HG03045 (cell line): Measurements from ENCODE around the gene C10orf71.

Source experiments
- ATAC-seq: cut with Tn5 transposase; IDR thresholded peaks from one replicate; pipeline ENCODE4 v1.9.1; 2021; ENCODE audit warnings: mild to moderate bottlenecking, moderate library complexity; ENCODE audit not compliant: unreplicated experiment

Gene C10orf71

DNA sequence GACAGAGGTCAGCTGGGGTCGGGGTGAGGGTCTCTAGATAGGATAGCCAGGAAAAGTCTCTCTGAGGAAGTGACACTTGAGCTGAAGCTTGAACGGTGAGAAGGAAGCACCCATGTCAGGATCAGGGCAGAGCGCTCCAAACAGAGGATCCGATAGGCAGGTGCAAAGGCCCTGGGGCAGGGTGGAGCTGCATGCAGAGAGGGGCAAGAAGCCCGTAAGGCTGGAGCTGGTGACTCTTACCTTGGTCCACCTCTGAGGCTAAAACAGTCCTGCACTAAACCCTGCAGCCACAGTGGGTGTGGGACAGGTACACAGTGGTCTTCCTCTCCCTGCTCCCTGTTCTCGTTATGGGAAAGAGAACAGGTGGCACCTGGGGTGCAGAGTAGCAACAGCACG is 5.8 kb upstream of the C10orf71 start:
- ATAC-seq = no peak

DNA sequence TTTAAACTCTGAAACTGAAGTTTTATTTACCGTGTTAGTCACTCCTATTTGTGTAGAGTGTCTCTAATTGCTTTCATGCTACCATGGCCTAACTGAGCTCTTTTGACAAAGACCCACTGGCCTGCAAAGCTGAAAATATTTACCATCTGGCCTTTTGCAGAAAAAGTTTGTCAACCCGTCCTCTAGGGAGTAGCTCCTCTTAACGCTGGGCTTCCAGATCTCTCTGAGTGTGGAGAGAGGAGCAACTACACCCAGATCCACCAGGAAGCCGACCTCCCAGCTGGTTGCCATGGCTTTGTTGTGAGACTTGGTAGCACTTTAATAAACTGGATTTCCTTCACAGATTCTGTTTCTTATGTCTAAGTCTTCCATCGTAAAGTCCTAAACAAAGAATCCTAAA is 4.2 kb upstream of the C10orf71 start:
- no peak for ATAC-seq

DNA sequence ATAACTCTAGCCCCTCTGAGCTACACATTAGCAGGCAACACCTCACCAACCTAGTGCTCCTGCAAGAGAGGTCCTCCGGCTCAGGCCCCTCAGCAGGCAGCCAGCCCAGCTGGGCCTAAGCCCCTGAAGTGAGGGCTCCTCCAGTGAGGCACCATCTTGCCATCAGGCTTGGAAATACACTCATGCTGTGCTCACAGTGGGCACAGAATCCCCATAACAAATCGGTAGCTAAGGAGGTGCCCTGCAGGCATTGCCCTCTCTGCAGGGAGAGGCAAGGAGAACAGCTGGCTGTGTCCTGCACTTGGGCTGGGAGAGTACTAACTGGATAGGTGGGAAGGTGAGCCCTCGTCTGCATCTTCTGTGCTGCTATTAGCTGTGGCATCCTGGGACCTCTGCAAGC is 3.7 kb upstream of the C10orf71 start:
- no peak for ATAC-seq

DNA sequence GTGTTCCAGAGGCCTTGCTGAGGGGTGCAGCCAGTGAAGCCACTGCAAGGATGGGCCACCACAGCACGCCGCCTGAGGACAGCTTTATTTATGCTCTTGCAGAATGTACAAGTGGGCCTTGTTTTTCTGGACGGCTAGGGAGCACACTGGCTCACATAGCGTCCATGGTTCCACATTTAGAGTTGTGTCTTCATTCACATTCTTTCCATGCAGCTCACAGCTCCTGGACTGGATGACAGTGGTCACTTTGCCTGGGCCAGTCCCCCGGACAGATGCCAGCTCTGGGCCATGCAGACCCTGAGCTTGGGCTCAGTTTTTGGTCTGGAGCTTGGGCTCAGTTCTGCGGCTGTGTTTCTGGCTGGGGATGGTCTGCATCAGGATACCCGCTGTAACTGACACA is 2.6 kb upstream of the C10orf71 start:
- ATAC-seq = no peak

DNA sequence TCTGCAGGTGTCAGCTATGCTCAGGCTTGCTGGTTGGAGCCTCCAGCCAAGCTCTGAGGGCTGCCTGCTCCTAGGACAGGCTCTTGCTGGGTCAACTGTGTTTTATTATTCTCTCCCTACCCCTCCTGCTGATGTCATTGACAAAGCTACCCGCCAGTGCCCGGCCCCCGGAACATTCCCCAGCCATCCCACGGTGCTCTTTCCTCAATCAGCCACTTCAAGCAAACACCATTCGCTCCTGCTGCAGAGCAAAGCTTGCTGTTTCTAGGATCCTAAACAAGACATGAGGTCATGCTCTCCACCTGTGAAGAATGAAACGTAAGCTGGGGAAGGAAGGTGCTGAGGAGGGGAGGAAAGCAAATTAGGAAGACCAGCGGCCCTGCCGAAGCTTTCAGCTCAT is 2.1 kb upstream of the C10orf71 start:
- no peak for ATAC-seq

DNA sequence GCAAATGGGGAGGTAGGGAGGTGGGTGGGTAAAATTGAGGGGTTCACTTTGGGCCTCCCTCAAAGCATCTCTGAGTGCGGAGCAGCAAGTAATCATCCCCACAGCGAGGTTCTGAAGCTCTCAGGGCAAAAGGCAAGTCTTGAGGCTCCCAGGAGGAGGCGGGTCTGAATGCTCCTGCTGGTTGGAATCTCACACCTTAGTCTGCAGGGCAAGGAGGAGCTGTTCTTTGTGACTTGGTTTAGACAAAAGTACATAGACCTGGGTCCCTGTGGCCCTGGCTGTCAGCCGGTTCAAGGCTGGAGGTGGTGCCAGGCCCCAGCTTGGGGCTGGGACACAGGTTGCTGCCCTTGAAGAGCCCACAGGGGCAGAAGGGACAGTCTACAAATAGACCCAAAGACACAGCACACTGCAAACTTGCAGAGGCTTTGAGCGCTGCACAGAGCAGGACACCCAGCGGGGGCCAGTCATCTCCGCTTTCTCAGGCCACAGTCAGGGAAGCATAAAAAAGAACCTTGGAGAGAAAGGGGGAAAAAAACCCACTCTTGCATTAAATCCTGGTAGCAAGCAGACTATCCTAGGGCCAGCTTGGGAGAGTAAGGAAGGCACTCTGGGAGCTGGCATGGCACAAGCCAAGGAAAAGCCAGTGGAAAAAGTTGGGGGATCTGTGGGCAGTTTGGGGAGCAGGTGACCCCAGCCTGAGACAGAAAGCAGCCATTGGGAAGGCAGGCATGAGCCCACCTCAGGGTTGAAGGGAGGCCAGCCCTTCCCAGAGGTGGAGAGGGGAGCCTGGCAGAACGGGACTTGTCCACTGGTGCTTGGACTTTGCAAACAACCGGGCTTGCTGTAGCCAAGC is 926 bp upstream of the C10orf71 start:
- no peak for ATAC-seq

DNA sequence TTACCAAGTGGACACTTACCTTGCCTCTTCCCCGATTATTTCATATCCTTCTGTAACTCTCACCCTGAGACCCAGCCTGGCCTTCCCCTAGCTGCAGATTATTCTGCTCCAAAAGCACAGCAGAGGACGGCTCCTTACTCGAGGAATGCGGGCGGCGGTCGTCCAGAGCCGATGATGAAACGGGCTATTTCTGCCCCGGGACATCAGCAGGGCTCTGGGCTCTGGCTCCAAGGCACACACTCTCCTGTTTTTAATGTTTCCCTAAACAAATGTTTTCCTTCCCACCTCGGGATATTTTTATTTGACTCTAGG is 343 bp upstream of the C10orf71 start:
- no peak for ATAC-seq

DNA sequence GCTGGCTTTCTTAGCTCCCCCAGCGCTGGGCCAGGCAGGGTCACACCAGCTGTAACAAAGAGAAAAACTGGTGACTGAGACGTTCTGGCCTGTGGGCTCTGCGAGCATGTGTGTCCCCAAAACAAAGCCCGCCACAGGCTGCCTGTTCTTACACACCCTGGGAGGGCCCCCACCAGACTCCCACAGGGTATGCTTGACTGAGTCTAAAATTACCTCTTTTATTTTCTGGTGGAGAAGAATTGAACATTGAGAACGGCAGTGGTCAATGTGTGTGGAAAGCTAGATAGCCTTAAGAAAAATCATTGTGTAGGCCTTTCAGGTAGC is 808 bp downstream of the C10orf71 start:
- peak; percentile 59 for ATAC-seq

DNA sequence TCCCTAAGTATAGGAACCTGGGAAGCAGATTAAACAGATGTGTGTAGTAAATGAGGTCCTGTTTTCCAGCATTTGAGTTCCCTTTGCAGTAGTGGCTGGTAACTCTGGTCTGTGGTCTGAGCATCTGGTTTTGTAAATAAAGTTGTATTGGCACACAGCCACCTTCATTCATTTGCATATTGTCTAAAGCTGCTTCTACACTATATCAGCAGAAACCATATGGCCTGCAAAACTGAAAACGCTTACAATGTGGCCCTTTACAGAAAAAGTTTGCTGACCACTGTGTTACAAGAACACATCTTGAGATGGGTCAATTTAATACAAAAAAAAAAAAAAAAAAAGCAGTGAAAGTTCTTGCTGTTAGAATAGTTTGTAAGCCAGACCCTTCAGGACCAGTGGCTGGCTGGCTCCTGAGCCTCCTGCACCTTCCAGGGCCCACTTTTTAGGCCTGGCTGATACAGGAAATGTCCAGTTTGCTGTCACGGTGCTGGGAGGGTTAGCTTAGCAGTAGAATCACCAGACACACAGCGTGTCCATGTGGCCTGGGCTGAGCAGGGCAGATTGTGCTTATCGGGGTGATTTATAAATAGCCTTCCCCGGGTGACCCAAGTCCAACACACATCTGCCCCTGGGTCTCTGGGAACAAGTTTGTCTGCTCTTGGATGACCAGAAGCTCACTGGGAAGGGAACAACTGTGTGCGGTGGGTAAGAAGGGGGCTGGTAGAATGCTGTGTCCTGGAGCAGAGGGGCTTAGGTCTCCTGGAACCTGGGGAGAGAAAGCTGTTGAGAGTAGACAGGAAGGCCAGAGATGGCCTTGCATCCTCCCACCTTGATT is 1.4 kb downstream of the C10orf71 start:
- ATAC-seq = peak; percentile 73

DNA sequence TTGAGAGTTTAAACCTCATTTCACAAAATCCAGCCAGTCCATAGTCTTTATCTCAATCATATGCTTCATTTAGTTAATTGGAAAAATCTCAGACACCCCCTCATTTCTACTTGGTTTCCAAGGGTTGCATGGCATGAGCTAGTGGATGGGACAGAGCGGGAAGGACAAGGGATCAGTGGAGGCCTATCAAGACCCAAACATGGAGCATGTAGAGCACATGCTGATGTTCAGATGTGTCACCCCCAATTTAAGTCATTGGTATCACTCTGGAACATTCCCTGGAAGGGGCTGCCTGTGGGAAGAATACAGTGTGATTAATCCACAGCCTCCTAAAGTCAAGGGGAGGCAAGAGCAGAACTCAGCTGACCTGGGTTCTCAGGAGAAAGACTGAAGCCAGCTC is 2.3 kb downstream of the C10orf71 start:
- ATAC-seq = no peak

DNA sequence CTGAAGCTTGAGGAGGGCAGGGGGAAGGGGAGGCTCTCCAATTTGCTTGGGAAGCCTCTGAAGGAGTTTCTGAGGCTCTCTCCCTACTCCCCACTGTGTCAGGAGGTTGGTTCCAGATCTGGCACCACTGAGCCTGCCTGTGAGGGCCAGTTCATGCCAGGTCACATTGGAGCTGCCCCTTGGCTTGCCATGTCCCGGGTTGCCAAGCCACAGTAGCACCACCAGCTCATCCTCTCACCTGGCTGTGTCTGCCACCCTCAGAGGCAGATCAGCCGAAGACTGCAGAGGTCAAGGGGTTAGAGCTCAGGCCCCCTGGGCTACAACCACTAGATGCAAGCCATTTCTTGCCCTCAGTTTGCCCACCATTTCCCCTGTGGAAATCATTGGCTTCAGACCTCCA is 3.1 kb downstream of the C10orf71 start:
- no peak for ATAC-seq

DNA sequence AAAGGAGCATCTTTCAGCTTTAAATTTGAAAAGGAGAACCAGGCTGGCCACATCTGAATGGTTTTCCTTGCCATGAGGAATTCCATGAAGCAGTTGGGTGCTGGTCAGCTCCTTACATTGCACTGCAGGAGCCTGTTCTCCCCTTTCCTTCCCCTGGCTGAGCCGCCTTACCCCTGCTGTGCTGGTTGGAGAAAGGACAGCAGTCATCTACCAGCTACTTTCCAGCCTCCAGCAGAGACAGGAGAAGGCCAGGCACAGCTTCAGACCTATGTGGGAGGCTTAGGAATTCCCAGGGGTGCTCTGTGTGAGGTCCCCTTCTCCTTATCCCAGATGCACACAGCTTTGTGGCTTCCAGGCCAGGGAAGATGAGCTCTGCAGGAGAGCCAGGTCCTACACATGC is 4.7 kb downstream of the C10orf71 start:
- ATAC-seq = no peak

DNA sequence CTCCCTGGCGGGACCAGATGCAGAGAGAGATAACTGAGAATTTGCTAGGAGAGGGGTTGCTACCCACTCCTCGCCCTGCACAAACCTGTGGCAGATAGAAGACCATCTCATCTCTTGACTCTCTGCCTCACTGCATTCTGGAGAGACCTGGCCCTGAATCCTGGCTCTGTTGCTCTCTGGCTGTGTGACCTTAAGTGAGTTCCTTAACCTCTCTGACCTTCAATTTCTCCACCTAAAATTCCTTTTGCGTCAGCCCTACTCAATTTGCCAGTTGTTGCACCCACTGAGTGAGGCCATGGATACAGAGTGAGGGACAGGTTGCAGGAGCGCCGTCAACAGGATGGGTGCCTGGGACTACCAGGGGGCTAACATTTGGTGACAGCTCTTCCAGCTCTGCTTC is 5.2 kb downstream of the C10orf71 start:
- no peak for ATAC-seq

DNA sequence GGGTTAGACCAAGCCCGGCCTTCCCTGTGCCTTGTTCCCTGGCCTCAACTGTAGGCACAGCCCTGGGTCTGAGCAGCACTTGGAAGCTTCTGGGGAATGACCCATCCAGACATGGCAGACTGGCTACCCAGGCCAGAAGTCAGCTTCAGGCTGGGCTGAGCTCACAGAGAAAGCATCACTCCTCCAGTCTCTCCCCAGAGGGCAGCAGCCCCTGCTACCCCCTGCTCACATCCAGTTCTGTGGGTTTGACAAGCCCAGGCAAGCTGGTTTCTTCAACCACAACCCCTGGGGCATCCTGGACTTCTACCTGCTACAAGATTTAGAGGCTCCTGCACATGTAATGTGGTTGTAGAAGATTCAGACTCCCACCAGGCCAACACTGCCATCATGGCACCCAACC is 9.0 kb downstream of the C10orf71 start:
- no peak for ATAC-seq

DNA sequence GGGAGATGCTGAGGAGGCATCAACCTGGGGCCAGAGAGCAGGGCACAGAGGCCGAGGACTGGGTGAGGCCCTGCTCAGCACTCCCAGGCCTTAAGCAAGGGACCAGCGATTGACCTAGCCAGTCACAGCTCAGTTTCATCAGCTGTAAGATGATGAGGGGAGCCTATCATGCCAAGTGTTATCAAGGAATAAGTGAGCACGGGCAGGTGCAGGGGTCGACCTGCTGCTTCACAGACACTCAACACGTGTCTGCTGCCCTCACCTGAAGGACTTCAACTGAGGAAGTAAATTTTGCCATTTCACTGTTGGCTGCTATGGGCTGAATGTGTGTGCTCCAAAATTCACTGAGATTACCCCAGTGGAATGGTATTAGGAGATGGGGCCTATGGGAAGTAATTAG is 9.9 kb downstream of the C10orf71 start:
- ATAC-seq = no peak

DNA sequence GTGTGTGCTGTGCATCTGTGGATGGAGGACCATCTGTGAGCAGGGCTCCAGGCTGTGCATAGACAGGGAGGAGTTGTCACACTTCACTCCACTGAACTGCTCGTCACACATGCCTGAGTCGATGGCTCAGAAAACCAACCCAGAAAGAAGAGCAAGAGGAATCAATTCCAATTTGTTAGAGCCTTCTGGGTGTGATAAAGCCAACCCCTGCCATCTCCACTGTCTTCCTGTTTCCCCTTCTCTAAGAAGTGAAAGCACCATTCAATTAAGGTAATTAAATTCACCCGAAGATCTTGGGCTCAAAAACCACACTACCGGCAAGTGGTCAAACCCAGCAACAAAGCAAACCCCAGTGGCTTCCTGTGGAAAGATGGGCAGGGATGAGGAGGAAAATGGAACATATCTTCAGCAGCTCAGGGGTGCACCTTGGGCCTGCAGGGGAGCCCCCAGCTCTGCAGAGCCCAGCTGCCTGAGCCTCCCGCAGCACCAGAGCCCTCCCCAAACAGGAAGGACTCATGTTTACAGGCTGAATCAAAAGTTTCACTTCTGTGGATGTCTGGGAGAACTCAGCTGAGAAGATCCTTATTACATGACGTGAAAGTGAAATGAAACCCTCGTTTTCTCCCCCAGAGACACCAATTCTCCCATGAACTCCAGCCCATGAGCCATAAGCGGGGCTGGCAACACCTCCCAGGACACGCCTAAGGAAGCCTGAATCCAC is 10.9 kb downstream of the C10orf71 start:
- ATAC-seq = no peak

DNA sequence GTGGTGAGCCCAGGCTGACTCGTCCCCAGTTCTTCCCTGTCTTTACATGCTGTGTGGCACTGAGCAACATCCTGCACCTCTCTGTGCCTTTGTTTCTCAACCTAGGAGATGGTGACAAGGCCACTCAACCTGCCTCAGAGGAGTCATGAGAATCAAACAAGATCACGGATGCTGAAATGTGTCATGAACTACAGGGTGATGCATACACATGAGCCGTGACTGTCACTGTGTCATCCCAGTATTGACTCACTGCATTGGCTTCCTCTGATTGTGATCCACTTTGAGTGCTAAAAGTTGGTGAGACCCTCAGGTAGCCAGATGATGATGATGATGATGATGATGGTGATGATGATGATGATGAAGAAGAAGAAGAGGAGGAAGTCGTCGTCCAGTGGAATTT is 11.5 kb downstream of the C10orf71 start:
- ATAC-seq = no peak

DNA sequence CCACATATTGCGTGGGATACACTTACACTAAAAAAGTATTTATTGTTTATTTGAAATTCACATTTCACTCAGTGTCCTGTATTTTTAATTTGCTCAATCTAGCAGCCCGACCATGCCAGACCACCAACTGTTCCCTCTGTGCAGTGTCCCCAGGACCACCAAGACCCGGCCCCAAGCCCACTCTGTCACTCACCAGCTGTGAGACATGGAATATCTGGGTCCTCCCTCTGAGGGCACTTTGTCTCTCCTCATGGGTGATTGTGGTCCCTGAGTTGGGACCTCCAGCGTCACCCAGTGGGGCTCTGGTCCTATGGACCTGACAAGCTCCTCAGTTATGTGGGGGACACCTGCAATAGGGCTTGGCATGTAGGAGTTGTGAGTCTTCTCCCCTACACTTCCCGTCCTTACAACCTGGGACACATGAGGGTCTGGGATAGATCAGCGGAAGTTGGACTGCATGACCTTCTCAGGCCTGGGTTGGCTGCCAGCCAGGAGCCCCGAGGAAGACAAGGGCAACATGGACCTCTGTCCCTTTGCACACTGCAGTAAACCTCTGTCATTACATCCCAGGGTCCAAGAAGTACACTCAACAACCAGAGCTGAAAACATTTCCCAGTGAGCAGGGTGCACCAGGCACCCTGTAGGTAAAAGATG is 12.1 kb downstream of the C10orf71 start:
- no peak for ATAC-seq

DNA sequence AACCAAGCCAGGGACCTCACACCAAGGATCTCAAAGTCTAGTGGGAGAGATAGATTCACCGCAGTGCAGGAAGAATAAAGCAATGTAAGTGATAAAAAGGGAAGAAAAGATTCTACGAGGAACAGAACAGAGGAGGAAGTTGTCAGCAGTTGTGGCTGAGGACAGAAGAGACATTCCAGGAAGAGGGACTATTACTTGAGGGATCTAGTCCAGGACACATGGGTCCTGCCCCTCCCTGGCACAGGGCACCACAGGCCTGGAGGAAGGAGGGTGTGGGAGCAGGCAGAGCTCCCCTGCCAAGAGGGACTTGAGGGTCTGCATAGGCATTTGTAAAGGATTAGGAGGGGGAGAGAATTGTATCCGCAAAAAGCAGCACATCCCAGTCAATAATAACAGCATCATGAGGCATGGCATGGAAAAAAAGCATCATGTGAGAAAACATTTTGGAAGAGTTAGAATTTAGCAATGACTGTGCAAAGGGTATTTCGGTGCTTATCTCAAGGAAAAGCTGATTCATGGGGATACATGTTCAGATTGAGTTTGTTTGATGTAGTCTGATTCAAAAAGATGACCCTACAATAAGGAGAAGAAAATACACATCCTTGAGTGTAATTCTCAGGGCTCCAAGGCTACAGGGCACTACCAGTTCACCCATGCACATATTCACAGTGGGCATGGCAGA is 12.7 kb downstream of the C10orf71 start:
- ATAC-seq = no peak

DNA sequence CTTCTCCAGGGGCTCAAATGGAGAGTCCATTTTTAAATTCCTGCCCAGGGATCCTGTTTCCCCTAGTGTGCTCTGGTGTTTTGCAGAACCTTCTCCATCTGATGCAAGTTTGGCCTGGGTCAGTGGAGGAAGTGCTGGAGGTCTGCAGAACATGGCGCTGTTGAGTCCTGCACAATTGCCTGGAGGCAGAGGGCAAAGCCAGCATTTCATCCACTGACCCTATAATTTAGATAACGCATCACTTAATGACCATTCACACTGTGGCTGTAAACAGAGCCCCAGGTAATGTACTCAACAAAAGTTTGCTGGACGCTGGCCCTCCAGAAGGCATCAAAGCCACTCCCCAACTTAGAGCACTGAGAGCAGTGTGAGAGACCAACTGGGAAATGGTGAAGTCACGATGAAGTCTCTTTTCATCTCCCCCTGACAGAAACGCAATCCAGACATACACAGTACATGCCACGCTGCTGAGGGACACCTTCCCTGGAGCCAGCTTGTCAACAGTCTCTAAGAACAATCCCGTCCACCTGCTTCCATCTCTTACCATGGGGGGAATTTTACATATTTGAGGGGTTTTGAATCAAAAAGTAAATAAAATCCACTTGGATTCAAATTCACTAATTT is 13.4 kb downstream of the C10orf71 start:
- no peak for ATAC-seq
